Measurements from ENCODE around the gene KCTD4.

- TF ChIP-seq CREB5 (CRISPR knock-in tag; IDR thresholded peaks at IDR 0.05; ENCODE audit: low read depth) (no peak), CSDC2 (CRISPR knock-in tag; IDR thresholded peaks at IDR 0.05) (no peak), TCF4 (CRISPR knock-in tag; IDR thresholded peaks at IDR 0.05; ENCODE audit: borderline replicate concordance) (no peak), ZFP30 (CRISPR knock-in tag; IDR thresholded peaks at IDR 0.05) (no peak), PATZ1 (CRISPR knock-in tag; IDR thresholded peaks at IDR 0.05; ENCODE audit: borderline replicate concordance) (no peak), ISL1 (CRISPR knock-in tag; IDR thresholded peaks at IDR 0.05) (peak; percentile 58), OSR1 (CRISPR knock-in tag; IDR thresholded peaks at IDR 0.05) (no peak), ZNF70 (CRISPR knock-in tag; IDR thresholded peaks at IDR 0.05) (no peak), RARB (CRISPR knock-in tag; IDR thresholded peaks at IDR 0.05) (no peak), SNAI2 (CRISPR knock-in tag; IDR thresholded peaks at IDR 0.05) (no peak), ESRRG (CRISPR knock-in tag; IDR thresholded peaks at IDR 0.05) (no peak), ARNTL (CRISPR knock-in tag; IDR thresholded peaks at IDR 0.05; ENCODE audit: borderline replicate concordance, low read depth) (no peak), ZFP3 (CRISPR knock-in tag; IDR thresholded peaks at IDR 0.05) (no peak)
These were observed 30.9 kb upstream of the KCTD4 start for GRCh38 chr13:45231722-45232121.

Measured in SK-N-SH treated with all-trans-retinoic acid at 6 μM for 48 hours (cell line).